SIG-M5 treated with dmso at 0.1 percent for 504 hours (cell line): ENCODE measurements around the gene CABLES2.
A peak's percentile ranks its signal among the peaks of the same experiment; 100 is the strongest.

Experiments used
- DNase-seq: peaks from one replicate; lab custom pipeline; 2025; ENCODE audit not compliant: unreplicated experiment; lab: John Stamatoyannopoulos, UW

Gene CABLES2

GRCh38 chr20:62419759-62420158, 12.7 kb upstream of the CABLES2 start:
- DNase-seq = no peak

DNA sequence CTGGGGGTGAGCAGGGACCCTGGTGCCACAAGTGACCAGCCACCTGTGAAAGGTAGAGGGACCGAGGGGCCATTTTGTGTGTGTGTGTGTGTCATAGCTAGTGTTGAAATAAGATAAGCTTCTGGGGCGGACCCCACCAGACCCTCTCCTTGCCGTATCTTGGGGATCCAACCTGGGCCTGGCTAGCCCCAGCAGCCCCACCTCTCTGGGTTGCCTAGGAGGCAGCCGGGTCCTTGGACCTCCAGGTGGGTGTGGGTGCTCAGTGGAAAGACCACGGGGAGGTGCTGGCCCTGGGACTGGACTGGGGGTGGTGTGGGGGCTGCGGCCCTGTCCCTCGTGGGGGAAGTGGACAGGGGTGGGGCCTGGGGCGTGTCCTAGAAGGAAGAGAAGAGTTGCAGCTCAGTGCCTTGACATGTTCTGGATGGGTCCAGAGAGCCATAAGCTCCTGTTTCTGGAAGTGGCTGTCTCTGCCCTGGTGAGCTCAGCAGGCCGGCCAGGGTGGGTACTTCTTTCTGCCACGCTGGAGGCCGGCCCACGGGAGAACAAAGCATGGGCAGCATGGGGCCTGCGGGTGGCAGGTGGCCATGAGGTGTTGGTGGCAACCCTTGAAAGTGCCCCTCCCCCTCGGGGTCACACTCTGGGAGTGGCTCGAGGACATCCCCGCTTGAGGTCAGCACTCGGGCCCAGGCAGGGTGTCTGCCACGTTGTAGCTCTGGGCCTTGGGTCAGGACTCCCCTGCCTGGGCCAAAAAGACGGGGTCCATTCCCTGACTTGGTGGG, 11.8 kb upstream of the CABLES2 start:
- DNase-seq = no peak

GRCh38 chr20:62417981-62418708, 11.1 kb upstream of the CABLES2 start:
- no peak for DNase-seq

- no peak for DNase-seq
These were observed 9.9 kb upstream of the CABLES2 start for GRCh38 chr20:62416651-62417637.

DNA sequence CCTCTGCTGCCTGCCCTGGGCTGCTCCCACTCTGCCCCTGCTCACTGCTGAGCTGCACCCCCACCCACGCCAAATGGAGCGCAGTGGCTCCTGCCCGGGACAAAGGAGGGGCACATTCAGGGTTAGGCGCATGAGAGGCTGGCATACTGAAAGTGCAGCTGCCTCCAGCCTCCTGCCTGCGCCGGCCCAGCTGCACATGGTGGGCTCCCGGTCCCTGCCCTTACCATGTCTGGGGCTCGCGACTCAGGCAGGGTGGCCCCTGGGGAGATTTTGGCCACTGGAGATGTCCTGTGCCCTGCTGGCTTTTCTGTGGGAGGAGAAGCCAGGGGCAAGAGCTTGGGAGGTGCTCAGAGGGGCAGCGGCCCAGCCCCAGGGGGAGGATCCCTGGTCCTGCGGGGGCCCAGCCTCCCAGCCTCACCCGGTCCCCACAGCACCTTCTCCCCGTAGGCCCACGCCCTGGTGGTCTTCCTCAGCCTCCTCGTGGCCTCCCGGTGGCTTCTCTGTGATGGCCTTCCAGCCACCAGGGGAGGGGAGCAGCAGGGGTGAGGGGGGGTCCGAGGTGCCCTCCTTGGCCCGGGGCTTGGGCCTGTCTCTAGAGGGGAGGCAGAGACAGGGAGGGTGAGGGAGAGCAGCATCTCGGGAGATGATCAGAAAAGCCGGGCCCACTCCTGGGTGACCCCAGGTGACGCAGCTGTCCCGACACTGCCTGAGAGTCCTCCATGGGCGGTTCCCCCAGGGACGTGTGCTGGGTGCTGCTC, 8.4 kb upstream of the CABLES2 start:
- no peak for DNase-seq

DNA sequence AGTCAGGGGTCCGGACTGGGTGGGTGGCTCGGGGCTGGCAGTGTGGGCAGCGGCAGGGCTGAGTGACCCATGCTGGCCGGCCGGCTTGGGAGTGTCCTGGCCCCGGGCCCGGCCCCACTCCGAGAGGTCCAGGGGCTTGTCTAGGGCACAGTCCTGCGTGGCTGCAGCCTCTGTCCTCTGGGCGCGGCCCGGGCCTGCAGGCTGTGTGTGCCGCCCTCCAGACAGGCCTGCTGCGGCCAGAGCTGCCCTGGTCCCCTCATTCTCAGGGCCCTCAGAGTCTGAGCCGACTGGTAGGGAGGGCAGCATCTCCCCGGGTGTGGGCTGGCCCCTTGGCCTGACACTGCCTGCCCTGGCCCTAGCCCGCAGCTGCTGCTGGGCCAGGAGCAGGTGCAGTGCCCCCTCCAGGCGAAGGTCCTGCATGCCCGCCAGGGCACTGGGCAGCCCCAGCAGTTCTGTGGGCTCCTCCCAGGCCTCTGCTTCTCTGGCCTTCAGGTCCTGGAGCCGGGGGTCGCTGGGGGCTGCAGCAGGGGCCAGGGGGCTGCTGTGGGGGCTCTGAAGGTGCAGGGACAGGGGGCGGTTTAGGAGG, 6.9 kb upstream of the CABLES2 start:
- no peak for DNase-seq

- no peak for DNase-seq
These were observed 6.0 kb upstream of the CABLES2 start for GRCh38 chr20:62413025-62413570.

GRCh38 chr20:62412194-62413024, 5.3 kb upstream of the CABLES2 start:
- DNase-seq = no peak

DNA sequence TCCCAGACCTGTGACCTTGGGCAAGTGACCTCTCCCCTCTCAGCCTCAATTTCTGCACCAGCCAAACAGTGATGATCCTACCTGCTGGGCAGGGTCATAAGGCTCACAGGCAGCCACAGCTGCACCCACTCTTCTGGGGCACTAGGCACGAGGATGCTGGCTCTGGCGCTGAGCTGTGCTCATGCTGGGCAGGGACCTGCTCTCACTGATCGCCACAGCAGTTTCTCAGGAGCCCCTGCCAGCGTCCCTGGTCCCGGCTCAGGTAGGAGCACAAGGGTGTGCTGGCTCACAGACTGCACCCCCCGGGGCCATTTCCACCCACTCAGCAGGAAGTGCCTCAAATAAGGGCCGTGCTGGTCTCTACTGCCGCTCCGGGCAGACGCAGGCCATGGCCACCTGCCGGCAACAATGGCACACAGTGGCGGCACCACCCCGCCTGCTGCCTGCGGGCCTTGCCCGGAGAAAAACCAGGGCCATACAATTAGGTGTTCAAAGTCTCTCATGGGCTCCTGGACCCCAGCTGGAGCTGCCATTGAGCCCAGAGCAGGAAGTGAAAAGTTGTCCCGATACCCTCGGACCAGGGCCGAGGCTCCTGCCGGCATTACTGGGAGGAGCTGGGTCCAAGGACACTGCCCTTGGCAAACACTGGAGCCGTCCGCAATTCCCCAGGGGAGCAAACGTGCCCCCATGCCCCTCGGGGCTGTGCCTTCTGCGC, 4.6 kb upstream of the CABLES2 start:
- no peak for DNase-seq

DNA sequence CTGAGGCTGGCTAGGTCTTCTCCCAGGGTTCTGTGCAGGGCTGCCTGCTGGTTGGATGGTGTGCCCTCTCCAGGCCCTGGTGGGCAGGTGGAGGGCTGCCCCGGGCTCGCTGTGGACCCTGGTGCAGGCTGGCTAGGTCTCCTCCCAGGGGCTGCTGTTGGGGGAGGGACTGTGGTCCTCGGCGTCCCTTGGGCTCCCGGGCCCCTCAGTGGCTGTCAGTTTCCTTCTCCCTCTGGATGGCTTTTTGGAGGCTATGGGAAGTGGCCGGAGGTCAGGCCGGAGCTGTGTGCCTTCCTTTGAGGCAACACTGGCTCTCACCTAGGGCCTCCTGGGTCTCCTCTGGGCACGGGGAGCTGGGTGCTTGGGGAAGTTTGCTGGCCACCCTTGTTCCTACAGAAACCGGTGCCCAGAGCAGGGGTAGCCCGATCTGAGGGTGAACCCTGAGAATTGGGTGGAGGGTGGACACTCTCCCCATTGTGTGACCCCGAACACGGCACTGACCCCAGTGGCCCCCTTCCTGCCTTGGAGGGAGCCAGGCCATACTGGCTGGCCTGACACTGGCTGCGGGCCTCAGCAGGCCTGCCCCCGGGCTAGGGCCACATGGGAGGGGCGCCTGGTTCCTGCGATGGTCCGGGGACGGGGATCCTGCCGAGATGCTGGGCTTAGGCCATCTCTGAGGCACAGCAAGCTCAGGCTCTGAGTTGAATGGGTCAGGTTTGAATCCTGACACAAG, 3.8 kb upstream of the CABLES2 start:
- DNase-seq = no peak

- peak; percentile 26 for DNase-seq
These were observed 3.1 kb upstream of the CABLES2 start for GRCh38 chr20:62409931-62410745.

GRCh38 chr20:62409086-62409853, 2.2 kb upstream of the CABLES2 start:
- DNase-seq = no peak

- no peak for DNase-seq
These were observed 1.6 kb upstream of the CABLES2 start for GRCh38 chr20:62408640-62409039.

GRCh38 chr20:62408055-62408454, 970 bp upstream of the CABLES2 start:
- no peak for DNase-seq

- DNase-seq = no peak
These were observed 379 bp downstream of the CABLES2 start for GRCh38 chr20:62406635-62407176.

DNA sequence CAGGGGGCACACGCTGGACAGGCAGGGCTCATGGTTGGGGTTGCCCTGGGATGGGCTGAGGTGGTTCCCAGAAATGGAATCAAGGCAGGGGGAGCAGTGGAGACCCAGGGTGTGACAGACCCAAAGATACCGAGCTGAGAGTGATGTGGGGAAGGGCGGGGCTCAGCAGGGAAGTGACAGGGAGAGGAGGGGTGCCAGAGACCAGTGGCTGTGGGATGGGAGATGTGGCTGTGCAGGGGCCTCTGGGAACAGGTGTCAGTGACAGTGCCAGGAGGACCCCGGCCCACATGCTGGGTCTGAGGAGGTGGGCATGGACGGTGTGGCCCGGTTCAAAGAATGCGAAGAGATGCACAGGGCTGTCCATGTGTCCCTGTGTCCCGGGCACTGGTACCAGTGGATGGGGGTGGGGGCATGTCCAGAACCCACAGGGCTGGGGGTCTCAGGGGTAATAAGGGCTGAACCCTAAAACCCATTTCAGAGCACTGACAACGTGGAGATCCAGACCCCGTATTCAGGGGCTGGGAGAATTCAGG, 1.0 kb downstream of the CABLES2 start:
- DNase-seq = peak; percentile 13
